Stimulated activated naive B cell treated with anti-CD40 and anti-IgM and Interleukin-4, amounts not matched to agents 10 μg/mL and 1 μg/mL and 100 μg/mL, for 72 hours (primary cell): Measurements from ENCODE around the gene MBD2.
"Not testable (repeated sequence)": the region's sequence is repeated elsewhere in the genome, so short reads cannot be mapped to it uniquely, and the experiment has no call there.

ENCODE experiments used
- ATAC-seq, 2 donors: fragments of 150-1000 bp; cut with Tn5 transposase; replicated peaks; 2 replicates each; pipeline ENCODE4 v1.10.0; 2021; ENCODE audit warnings: moderate library complexity in 1 of 2
- DNase-seq: peaks from one replicate; pipeline ENCODE4 v3.0.0; 2021
- H3K27ac Mint-ChIP-seq: one replicate; pipeline ENCODE4 v1.8.0; 2022; ENCODE audit warnings: mild to moderate bottlenecking, mixed read lengths
- H3K27me3 Mint-ChIP-seq, 2 donors: one replicate each; pipeline ENCODE4 v1.8.0; 2022; ENCODE audit warnings: mixed read lengths in 2 of 2
- H3K36me3 Mint-ChIP-seq, 2 donors: one replicate each; pipeline ENCODE4 v1.8.0; 2022; ENCODE audit warnings: mixed read lengths in 2 of 2, mild to moderate bottlenecking in 1 of 2
- H3K4me1 Mint-ChIP-seq, 2 donors: one replicate each; pipeline ENCODE4 v1.8.0; 2022; ENCODE audit warnings: mixed read lengths in 2 of 2, mild to moderate bottlenecking in 1 of 2
- H3K4me3 Mint-ChIP-seq, 2 donors: one replicate each; pipeline ENCODE4 v1.8.0; 2022; ENCODE audit warnings: mild to moderate bottlenecking in 2 of 2, mixed read lengths in 2 of 2, moderate library complexity in 1 of 2
- H3K9me3 Mint-ChIP-seq, 2 donors: one replicate each; pipeline ENCODE4 v1.8.0; 2022; ENCODE audit warnings: mixed read lengths in 2 of 2, mild to moderate bottlenecking in 1 of 2

MBD2 gene

DNA sequence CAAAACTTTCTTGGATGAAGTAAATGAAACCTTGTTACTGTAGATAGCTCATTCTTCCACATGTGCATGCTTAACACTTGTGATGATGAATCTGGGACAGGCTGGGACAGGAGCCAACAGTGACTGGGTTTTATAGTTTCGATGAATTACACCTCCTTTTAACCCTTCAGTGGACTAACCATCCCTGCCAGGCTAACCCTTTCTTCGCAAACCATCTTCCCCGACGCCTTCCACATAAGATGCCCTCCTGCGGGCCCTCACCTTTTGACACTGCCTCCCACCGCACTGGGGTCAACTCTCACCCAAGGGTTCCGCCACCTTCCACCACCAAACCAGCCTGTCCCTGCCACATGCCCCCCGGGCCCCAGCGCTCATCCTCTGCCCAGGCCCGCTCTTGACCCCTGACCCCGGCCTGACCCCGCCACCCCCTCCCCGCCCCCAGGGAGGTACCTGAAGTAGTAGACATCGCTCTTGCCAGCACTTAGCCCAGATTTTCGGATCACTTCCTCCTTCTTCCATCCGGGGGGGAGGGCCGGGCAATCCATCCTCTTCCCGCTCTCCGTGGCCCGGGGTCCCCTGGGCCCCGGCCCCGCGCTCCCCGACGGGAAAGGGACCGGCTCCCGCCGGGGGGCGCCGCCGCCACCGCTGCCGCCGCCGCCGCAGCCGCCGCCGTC lies 764 bp downstream of the MBD2 start:
- Mint-ChIP-seq H3K27me3 (no peaks in the 10 kb centered on the region), H3K4me3 (peak overlapping the region; percentile 87 to 94), H3K4me1 (peaks cover 24 to 55% of the 10 kb centered on the region in 2 donors), H3K9me3 (no peaks in the 10 kb centered on the region), H3K36me3 (peaks cover 10 to 24% of the 10 kb centered on the region in 2 donors), H3K27ac (peak overlapping the region; percentile 96)
- DNase-seq (peak; percentile 26), ATAC-seq (peak; percentile 38 to 41)

DNA sequence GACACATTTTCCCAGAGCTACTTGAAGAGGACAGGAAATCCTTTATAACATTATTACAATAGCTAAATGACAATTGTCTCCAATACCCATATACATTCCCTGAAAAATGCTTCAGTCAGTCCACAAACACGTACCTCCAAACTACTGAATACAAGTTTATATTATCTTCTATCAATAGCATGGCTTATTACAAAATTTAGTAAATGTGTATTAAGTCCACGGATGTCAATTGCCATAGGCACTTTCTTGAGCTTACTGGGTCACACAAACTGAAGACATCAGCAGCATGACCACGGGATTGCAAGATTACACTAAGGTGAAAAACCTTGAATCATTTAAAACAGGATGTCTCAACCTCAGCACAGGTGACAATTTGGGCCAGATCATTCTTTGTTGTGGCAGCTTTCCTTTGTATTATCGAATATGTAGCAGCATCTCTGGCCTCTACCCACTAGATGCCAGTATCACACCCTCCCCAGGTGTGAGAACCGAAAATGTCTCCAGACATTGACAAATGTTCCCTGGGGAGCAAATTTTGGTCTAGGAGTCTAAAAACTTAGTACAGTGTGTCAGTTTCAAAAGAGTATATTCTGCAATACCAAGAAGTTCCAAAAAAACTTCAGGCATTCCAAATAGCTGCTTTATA lies 1.4 kb downstream of the MBD2 start:
- Mint-ChIP-seq H3K27me3 (no peaks in the 10 kb centered on the region), H3K4me3 (peak overlapping the region; percentile 87 to 94), H3K36me3 (peaks cover 10 to 24% of the 10 kb centered on the region in 2 donors), H3K27ac (no peak overlapping the region), H3K4me1 (peaks cover 27 to 62% of the 10 kb centered on the region in 2 donors), H3K9me3 (no peaks in the 10 kb centered on the region)
- peak; percentile 32 for DNase-seq
- ATAC-seq = peak; percentile 41 to 43

- no peak for DNase-seq
- H3K27ac Mint-ChIP-seq = peak overlapping the region; percentile 89
- H3K9me3 Mint-ChIP-seq = no peaks in the 10 kb centered on the region
- peaks cover 12 to 24% of the 10 kb centered on the region in 2 donors for H3K36me3 Mint-ChIP-seq
- H3K27me3 Mint-ChIP-seq = no peaks in the 10 kb centered on the region
- peak overlapping the region; percentile 48 to 70 for H3K4me3 Mint-ChIP-seq
- no peak for ATAC-seq
- peaks cover 33 to 80% of the 10 kb centered on the region in 2 donors for H3K4me1 Mint-ChIP-seq
These were observed 4.1 kb downstream of the MBD2 start for GRCh38 chr18:54220406-54220805.

- not testable (repeated sequence) for H3K9me3 Mint-ChIP-seq, ATAC-seq, DNase-seq, H3K27me3 Mint-ChIP-seq, H3K27ac Mint-ChIP-seq
- Mint-ChIP-seq H3K36me3 (peaks cover 14 to 28% of the 10 kb centered on the region in 2 donors), H3K4me1 (peaks cover 36 to 89% of the 10 kb centered on the region in 2 donors), H3K4me3 (peak overlapping the region in 1 of 2 donors; percentile 11)
These were observed 5.7 kb downstream of the MBD2 start for GRCh38 chr18:54218803-54219202.

DNA sequence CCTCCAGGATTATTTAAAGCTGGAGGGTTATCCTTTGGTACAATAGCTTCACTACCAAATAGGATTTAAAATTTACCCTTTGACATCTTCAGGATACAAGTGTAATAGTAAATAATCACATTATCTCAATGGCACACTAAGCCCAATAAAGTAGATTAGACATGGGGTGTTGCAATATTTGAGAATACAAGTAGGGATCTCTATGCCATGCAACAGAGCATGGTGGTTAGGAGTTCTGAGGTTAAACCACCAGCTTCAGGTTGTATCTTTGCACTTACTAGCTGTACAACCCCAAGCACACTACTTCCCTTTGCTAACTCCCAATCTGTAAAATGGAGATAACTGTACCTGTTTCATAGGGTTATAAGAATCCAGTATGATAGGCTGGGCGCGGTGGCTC lies 6.2 kb downstream of the MBD2 start:
- Mint-ChIP-seq H3K27ac (no peak overlapping the region), H3K4me1 (peaks cover 38 to 89% of the 10 kb centered on the region in 2 donors), H3K27me3 (no peaks in the 10 kb centered on the region), H3K4me3 (no peak overlapping the region), H3K9me3 (no peaks in the 10 kb centered on the region), H3K36me3 (peaks cover 14 to 28% of the 10 kb centered on the region in 2 donors)
- ATAC-seq (no peak), DNase-seq (no peak)

DNA sequence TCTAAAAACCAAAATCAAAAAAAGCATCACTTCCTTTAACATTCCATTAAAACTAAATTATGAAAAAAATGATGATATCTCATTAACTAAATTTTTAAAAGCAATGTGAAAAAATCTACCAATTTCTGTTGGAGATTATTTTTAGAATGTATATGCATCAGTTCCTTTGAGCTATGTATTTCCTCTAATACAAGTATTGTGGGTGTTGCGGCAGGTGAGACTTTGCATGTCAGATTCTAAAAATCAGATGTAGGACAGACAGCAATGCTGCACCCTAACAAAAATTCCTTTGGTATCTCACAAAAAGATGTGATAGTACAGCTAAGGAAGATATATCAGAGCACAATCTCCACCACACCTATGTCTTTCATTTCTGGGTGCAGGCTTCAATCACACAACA lies 6.8 kb downstream of the MBD2 start:
- Mint-ChIP-seq H3K4me1 (peaks cover 36 to 88% of the 10 kb centered on the region in 2 donors), H3K4me3 (peak overlapping the region; percentile 13 to 43), H3K9me3 (no peaks in the 10 kb centered on the region), H3K36me3 (peaks cover 14 to 29% of the 10 kb centered on the region in 2 donors), H3K27me3 (no peaks in the 10 kb centered on the region), H3K27ac (no peak overlapping the region)
- DNase-seq (no peak), ATAC-seq (peak; percentile 48 to 60)

GRCh38 chr18:54215069-54215468 lies 9.4 kb downstream of the MBD2 start:
- Mint-ChIP-seq H3K36me3 (peaks cover 17 to 28% of the 10 kb centered on the region in 2 donors), H3K9me3 (peaks cover 3 to 4% of the 10 kb centered on the region in 2 donors), H3K27ac (no peak overlapping the region), H3K27me3 (no peaks in the 10 kb centered on the region), H3K4me3 (no peak overlapping the region), H3K4me1 (peaks cover 36 to 86% of the 10 kb centered on the region in 2 donors)
- ATAC-seq = no peak
- DNase-seq = no peak

- H3K27me3 Mint-ChIP-seq = no peaks in the 10 kb centered on the region
- peaks cover 3 to 4% of the 10 kb centered on the region in 2 donors for H3K9me3 Mint-ChIP-seq
- no peak for DNase-seq
- H3K4me3 Mint-ChIP-seq = no peak overlapping the region
- H3K27ac Mint-ChIP-seq = no peak overlapping the region
- peaks cover 14 to 22% of the 10 kb centered on the region in 2 donors for H3K36me3 Mint-ChIP-seq
- ATAC-seq = peak; percentile 22 to 30
- H3K4me1 Mint-ChIP-seq = peaks cover 38 to 91% of the 10 kb centered on the region in 2 donors
These were observed 14.0 kb downstream of the MBD2 start for GRCh38 chr18:54210463-54210862.

- peak overlapping the region; percentile 15 to 40 for H3K4me3 Mint-ChIP-seq
- peak; percentile 89 to 91 for ATAC-seq
- peak overlapping the region; percentile 96 for H3K27ac Mint-ChIP-seq
- peaks cover 35 to 85% of the 10 kb centered on the region in 2 donors for H3K4me1 Mint-ChIP-seq
- H3K36me3 Mint-ChIP-seq = peaks cover 8 to 20% of the 10 kb centered on the region in 2 donors
- no peaks in the 10 kb centered on the region for H3K27me3 Mint-ChIP-seq
- DNase-seq = no peak
- peaks cover 3 to 4% of the 10 kb centered on the region in 2 donors for H3K9me3 Mint-ChIP-seq
These were observed 14.8 kb downstream of the MBD2 start for GRCh38 chr18:54209471-54210180.

- Mint-ChIP-seq H3K36me3 (peaks cover 11 to 35% of the 10 kb centered on the region in 2 donors), H3K27me3 (no peaks in the 10 kb centered on the region), H3K27ac (no peak overlapping the region), H3K9me3 (peaks cover 2 to 3% of the 10 kb centered on the region in 2 donors), H3K4me3 (no peak overlapping the region), H3K4me1 (peaks cover 39 to 77% of the 10 kb centered on the region in 2 donors)
- DNase-seq (no peak), ATAC-seq (no peak)
These were observed 18.0 kb downstream of the MBD2 start for GRCh38 chr18:54206447-54206846.

DNA sequence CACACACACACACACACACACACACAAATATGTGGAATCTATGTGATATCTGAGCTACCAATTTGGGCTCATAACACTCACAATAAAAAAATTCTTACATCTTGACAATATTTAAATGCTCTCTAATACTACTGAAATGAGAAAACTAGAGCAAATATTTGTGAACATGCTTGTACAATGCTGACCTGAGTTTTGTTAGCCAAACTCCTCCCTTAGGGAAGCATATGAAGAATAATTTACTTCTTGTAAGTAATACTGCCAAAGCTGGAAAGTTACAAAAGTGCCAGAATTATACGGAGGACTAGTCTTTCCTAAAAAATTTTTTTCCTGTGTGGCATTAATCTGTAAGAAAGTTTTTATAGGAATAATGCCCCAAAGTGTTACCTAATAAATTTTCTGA lies 18.5 kb downstream of the MBD2 start:
- Mint-ChIP-seq H3K36me3 (peaks cover 13 to 37% of the 10 kb centered on the region in 2 donors), H3K9me3 (no peaks in the 10 kb centered on the region), H3K4me3 (peak overlapping the region in 1 of 2 donors; percentile 11), H3K27ac (no peak overlapping the region), H3K4me1 (peaks cover 37 to 73% of the 10 kb centered on the region in 2 donors), H3K27me3 (no peaks in the 10 kb centered on the region)
- DNase-seq (no peak), ATAC-seq (no peak)

GRCh38 chr18:54205448-54205847 lies 19.0 kb downstream of the MBD2 start:
- H3K27me3 Mint-ChIP-seq, DNase-seq, ATAC-seq, H3K9me3 Mint-ChIP-seq, H3K27ac Mint-ChIP-seq: not testable (repeated sequence)
- H3K4me3 Mint-ChIP-seq = peak overlapping the region in 1 of 2 donors; percentile 11
- H3K36me3 Mint-ChIP-seq = peaks cover 15 to 38% of the 10 kb centered on the region in 2 donors
- H3K4me1 Mint-ChIP-seq = peaks cover 37 to 71% of the 10 kb centered on the region in 2 donors

DNA sequence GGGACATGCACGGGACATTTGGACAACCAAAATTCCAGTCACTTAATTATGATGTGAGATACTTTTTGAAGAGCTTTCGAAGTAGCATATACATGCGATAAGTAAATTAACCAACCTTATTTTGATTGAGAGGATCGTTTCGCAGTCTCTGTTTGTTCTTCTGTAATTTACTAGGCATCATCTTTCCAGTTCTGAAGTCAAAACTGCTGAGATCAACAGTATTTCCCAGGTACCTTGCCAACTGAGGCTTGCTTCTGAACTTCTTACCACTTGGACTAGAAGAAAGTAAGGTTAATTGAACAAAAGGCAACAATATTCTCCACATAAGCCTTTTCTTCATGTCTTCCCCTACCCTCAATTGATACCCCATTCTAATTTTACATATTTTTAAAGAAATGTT lies 19.6 kb downstream of the MBD2 start:
- H3K27ac Mint-ChIP-seq = no peak overlapping the region
- H3K4me1 Mint-ChIP-seq = peaks cover 37 to 66% of the 10 kb centered on the region in 2 donors
- H3K27me3 Mint-ChIP-seq = no peaks in the 10 kb centered on the region
- H3K9me3 Mint-ChIP-seq = no peaks in the 10 kb centered on the region
- H3K4me3 Mint-ChIP-seq = no peak overlapping the region
- DNase-seq (no peak), ATAC-seq (no peak)
- H3K36me3 Mint-ChIP-seq = peaks cover 17 to 42% of the 10 kb centered on the region in 2 donors

- Mint-ChIP-seq H3K27ac (peak overlapping the region; percentile 42), H3K36me3 (peaks cover 17 to 50% of the 10 kb centered on the region in 2 donors), H3K4me3 (peak overlapping the region in 1 of 2 donors; percentile 21), H3K9me3 (no peaks in the 10 kb centered on the region), H3K27me3 (no peaks in the 10 kb centered on the region), H3K4me1 (peaks cover 38 to 63% of the 10 kb centered on the region in 2 donors)
- ATAC-seq = peak; percentile 99 to 100
- peak; percentile 39 for DNase-seq
These were observed 20.6 kb downstream of the MBD2 start for GRCh38 chr18:54203914-54204313.
